CD4-positive, alpha-beta T cell (primary cell): ENCODE results near the gene CNTROB. TPM values are rescaled to one million over a fixed set of nuclear protein-coding genes. Genes with fewer than 3 reads are reported as not detected.

Experiments
- ATAC-seq: fragments of 200-7000 bp; cut with Tn5 transposase; one replicate; pipeline ENCODE4 v1.10.0; 2022; ENCODE audit warnings: mild to moderate bottlenecking; ENCODE audit not compliant: poor library complexity
- CTCF ChIA-PET: fragments of 350-600 bp; sonication (Branson Sonifier 250); formaldehyde crosslinking; loops from one replicate; lab custom pipeline; 2021; ENCODE audit warnings: antibody characterized with exemption, inconsistent platforms; lab: Charles Lee
- POLR2A ChIA-PET: fragments of 350-600 bp; sonication (Branson Sonifier 250); formaldehyde crosslinking; loops from one replicate; lab custom pipeline; 2021; ENCODE audit warnings: antibody characterized with exemption, inconsistent platforms; lab: Charles Lee
- DNase-seq, 14 experiments: peaks; one replicate each; pipeline ENCODE4 v3.0.0-alpha.2; 2013 to 2020; ENCODE audit warnings: mixed read lengths in 2 of 14
- H3K27ac ChIP-seq, 2 donors: one replicate each; pipeline versions ENCODE4 v1.5.1 to v1.7.0; 2013; ENCODE audit warnings: low read length in 2 of 2, low read depth in 1 of 2, mild to moderate bottlenecking in 1 of 2
- H3K27me3 ChIP-seq, 2 experiments: 1 replicate in 1 of 2; 2 replicates in 1 of 2; pipeline versions ENCODE4 v1.6.1 to v1.7.0; 2013; ENCODE audit warnings: low read length in 2 of 2, control low read depth in 1 of 2, mild to moderate bottlenecking in 1 of 2, moderate library complexity in 1 of 2; ENCODE audit not compliant: insufficient read depth in 2 of 2, control insufficient read depth in 1 of 2
- H3K36me3 ChIP-seq: one replicate; pipeline ENCODE4 v1.6.1; 2013; ENCODE audit warnings: low read length, control low read depth; ENCODE audit not compliant: insufficient read depth
- H3K4me1 ChIP-seq: one replicate; pipeline ENCODE4 v1.6.1; 2013; ENCODE audit warnings: low read length, control low read depth; ENCODE audit not compliant: insufficient read depth
- H3K4me3 ChIP-seq: one replicate; pipeline ENCODE4 v1.5.1; 2013; ENCODE audit warnings: mild to moderate bottlenecking, low read length, moderate library complexity
- H3K9me3 ChIP-seq, 2 experiments: 1 replicate in 1 of 2; 2 replicates in 1 of 2; pipeline versions ENCODE4 v1.6.1 to v1.7.0; 2013; ENCODE audit warnings: low read length in 2 of 2, mild to moderate bottlenecking in 2 of 2, control low read depth in 1 of 2, moderate library complexity in 1 of 2; ENCODE audit not compliant: control insufficient read depth in 1 of 2, insufficient read depth in 1 of 2
- H3K27ac Mint-ChIP-seq: one replicate; pipeline ENCODE4 v1.8.0; 2020; ENCODE audit warnings: mixed read lengths
- H3K27me3 Mint-ChIP-seq: one replicate; pipeline ENCODE4 v1.8.0; 2021; ENCODE audit warnings: mixed read lengths
- H3K36me3 Mint-ChIP-seq: one replicate; pipeline ENCODE4 v1.8.0; 2021; ENCODE audit warnings: low read depth, mixed read lengths
- H3K4me1 Mint-ChIP-seq: one replicate; pipeline ENCODE4 v1.8.0; 2021; ENCODE audit warnings: low read depth, mixed read lengths
- H3K4me3 Mint-ChIP-seq: one replicate; pipeline ENCODE4 v1.8.0; 2020; ENCODE audit warnings: mild to moderate bottlenecking, mixed read lengths
- H3K9me3 Mint-ChIP-seq: one replicate; pipeline ENCODE4 v1.8.0; 2020; ENCODE audit warnings: mixed read lengths
- intact Hi-C, 2 experiments: fragments of 100-400 bp; cut with DNase I in 1 of 2; cut with micrococcal nuclease in 1 of 2; formaldehyde crosslinking; loops; one replicate each; pipeline versions ENCODE4 v1.15.1 to v1.9.0; 2023 to 2025; cut with DNase I, micrococcal nuclease
- total RNA-seq, 174 experiments: library from RNA in 2 of 174; stranded (reverse) in 2 of 174; gene quantifications; one replicate each; pipeline ENCODE4 v1.2.3 and lab custom pipeline; 2021 to 2026
- TF ChIP-seq, protein P1 (sequence below): fragments of 200-600 bp; IDR thresholded peaks from one replicate; pipeline ENCODE4 v1.8.0; 2022; ENCODE audit warnings: antibody characterized with exemption, mild to moderate bottlenecking

The CNTROB gene
- total RNA-seq, 2 experiments from 2014 or later: 20.6 to 21.9 TPM

DNA sequence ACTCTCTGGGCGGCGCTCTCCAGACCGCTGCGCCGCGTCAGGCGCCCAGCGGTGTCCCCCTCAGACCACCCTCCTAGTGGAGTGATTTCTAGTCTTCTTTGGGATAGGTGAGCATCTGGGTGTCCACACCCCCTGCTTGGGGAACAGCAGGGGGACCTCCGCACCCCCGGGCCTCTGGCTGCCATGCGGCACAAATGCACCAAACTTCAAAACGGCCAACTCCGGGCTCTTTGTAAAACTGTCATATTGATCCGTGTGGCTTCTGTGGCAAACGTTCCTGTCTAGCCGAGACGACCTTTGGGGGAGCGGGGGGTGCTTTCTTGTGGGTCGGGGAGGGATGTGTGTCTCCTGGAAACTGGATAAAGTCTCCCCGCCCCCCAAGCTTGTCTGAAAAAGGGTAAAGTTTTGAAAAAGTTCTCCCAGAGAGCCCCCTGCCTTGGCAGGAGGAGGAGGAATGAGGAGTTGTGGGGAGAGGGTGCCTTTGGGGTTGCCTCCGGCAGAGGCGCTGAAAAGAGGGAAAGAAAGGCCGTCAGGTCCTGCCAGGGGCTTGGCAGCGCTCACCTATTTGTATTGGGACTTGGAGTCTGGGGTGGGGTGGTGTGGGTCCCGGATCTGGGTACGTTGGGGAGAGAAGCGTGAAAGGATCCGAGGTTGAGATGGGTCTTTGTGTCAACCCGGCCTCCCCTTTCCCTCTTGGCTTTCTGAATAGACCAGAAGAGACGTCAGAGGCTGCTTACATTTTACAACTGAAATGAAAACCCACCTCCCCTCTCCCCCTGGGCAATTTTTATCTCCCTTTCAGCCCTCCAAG lies 45.6 kb upstream of the CNTROB start:
- Histone ChIP-seq H3K4me1 (peaks cover 61% of the 10 kb centered on the region), H3K27me3 (no peaks in the 10 kb centered on the region), H3K4me3 (peak overlapping the region; percentile 98), H3K27ac (peak overlapping the region; percentile 86 to 96), H3K9me3 (no peaks in the 10 kb centered on the region), H3K36me3 (peaks cover 21% of the 10 kb centered on the region)
- Mint-ChIP-seq H3K4me1 (peaks cover 6% of the 10 kb centered on the region), H3K4me3 (no peak overlapping the region), H3K27me3 (no peaks in the 10 kb centered on the region), H3K27ac (no peak overlapping the region), H3K9me3 (no peaks in the 10 kb centered on the region), H3K36me3 (peaks cover 4% of the 10 kb centered on the region)
- DNase-seq (peak; percentile 23 to 85 (median 60)), ATAC-seq (peak; percentile 10)
- ChIA-PET POLR2A (interaction anchor here (0.9 to 1.9 kb wide), 8 partner anchors 18 to 103 kb away, joined by 3 to 18 read pairs (median 4); partner anchors contain the start of genes CNTROB, NAA38, RNF227 and TRAPPC1), CTCF (interaction anchor here (1.0 to 1.3 kb wide), 2 partner anchors 12 to 104 kb away, joined by 3 to 5 read pairs; no protein-coding TSS in a partner anchor)
- TF ChIP-seq, protein P1, sequence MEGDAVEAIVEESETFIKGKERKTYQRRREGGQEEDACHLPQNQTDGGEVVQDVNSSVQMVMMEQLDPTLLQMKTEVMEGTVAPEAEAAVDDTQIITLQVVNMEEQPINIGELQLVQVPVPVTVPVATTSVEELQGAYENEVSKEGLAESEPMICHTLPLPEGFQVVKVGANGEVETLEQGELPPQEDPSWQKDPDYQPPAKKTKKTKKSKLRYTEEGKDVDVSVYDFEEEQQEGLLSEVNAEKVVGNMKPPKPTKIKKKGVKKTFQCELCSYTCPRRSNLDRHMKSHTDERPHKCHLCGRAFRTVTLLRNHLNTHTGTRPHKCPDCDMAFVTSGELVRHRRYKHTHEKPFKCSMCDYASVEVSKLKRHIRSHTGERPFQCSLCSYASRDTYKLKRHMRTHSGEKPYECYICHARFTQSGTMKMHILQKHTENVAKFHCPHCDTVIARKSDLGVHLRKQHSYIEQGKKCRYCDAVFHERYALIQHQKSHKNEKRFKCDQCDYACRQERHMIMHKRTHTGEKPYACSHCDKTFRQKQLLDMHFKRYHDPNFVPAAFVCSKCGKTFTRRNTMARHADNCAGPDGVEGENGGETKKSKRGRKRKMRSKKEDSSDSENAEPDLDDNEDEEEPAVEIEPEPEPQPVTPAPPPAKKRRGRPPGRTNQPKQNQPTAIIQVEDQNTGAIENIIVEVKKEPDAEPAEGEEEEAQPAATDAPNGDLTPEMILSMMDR: no peak
- intact Hi-C loops: loop anchor here (1.0 to 5.0 kb wide), 5 partner anchors 24 to 52 kb away; partner anchors contain the start of genes CNTROB (in 1 of the 2), KDM6B (in 1 of the 2), NAA38 (in 1 of the 2) and TRAPPC1 (in 1 of the 2)

- H3K36me3 Mint-ChIP-seq: peaks cover 4% of the 10 kb centered on the region
- H3K4me1 Mint-ChIP-seq: peaks cover 6% of the 10 kb centered on the region
- DNase-seq (no peak), ATAC-seq (peak; percentile 37)
- H3K4me3 Mint-ChIP-seq: no peak overlapping the region
- Histone ChIP-seq H3K9me3 (no peaks in the 10 kb centered on the region), H3K4me3 (peak overlapping the region; percentile 98), H3K36me3 (peaks cover 25% of the 10 kb centered on the region), H3K27ac (peak overlapping the region; percentile 86 to 96), H3K27me3 (no peaks in the 10 kb centered on the region), H3K4me1 (peaks cover 55% of the 10 kb centered on the region)
- H3K27ac Mint-ChIP-seq: no peak overlapping the region
- H3K9me3 Mint-ChIP-seq: no peaks in the 10 kb centered on the region
- H3K27me3 Mint-ChIP-seq: no peaks in the 10 kb centered on the region
- TF ChIP-seq, protein P1: no peak
- POLR2A ChIA-PET: interaction anchor here (1.1 to 1.7 kb wide), 2 partner anchors 29 to 30 kb away, joined by 3 to 18 read pairs; partner anchors contain the start of genes NAA38 and RNF227
- intact Hi-C loops: loop anchor here (1.0 to 5.0 kb wide), 5 partner anchors 24 to 52 kb away; partner anchors contain the start of genes CNTROB (in 1 of the 2), KDM6B (in 1 of the 2), NAA38 (in 1 of the 2) and TRAPPC1 (in 1 of the 2)
- CTCF ChIA-PET: no interaction called here
Observed at GRCh38 chr17:7887038-7887481, 44.9 kb upstream of the CNTROB start.

DNA sequence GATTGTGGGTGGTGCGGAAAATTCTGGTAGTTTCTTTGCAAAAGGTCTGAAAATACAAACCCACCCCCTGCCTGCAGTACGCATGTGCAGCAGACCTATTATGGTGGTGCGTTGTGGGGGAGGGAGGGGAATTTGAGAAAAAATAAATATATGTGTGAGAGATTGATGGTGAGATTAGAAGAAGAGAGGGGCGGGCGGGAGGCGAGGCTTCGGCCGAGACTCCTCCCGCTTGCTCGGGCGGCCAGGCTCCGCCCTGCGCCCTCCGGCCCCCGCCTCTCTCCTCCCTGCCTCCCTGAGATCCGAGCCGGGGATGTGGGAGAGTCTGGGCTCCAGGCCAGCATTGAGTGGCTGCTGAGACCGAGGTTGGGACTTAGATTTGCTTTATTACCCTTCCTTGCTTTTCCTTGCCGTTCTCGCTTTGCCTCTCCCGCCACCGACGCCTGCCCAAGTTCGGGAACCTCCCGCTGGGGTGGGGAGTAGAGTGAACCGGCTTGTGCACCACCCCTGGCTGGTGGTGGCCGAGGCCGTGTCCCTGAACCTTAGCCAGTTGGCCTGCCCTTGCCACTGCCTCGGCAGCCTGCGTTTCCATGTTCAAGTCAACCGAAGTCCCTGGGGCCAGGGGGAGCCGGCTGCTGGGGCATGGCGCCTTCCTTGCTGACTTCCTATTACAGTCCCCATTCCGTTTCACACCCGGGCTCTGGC lies 44.4 kb upstream of the CNTROB start:
- Histone ChIP-seq H3K27ac (peak overlapping the region; percentile 75 to 96), H3K4me1 (peaks cover 49% of the 10 kb centered on the region), H3K27me3 (no peaks in the 10 kb centered on the region), H3K36me3 (peaks cover 30% of the 10 kb centered on the region), H3K9me3 (no peaks in the 10 kb centered on the region), H3K4me3 (peak overlapping the region; percentile 98)
- Mint-ChIP-seq H3K9me3 (no peaks in the 10 kb centered on the region), H3K36me3 (peaks cover 4% of the 10 kb centered on the region), H3K4me1 (peaks cover 6% of the 10 kb centered on the region), H3K27ac (no peak overlapping the region), H3K4me3 (no peak overlapping the region), H3K27me3 (no peaks in the 10 kb centered on the region)
- ATAC-seq (peak; percentile 69), DNase-seq (peak; percentile 72 to 97 (median 86))
- intact Hi-C loops: loop anchor here (1.0 to 5.0 kb wide), 7 partner anchors 25 to 53 kb away; partner anchors contain the start of genes CNTROB (in 1 of the 2), KDM6B (in 1 of the 2), NAA38 (in 1 of the 2) and TRAPPC1 (in 1 of the 2)
- TF ChIP-seq, protein P1: no peak
- ChIA-PET CTCF (interaction anchor here (0.6 kb wide), 1 partner anchor 14 kb away, joined by 4 read pairs; no protein-coding TSS in a partner anchor), POLR2A (interaction anchor here (0.6 kb wide), 1 partner anchor 28 kb away, joined by 3 read pairs; no protein-coding TSS in a partner anchor)
